NOMO-1 (cell line): ENCODE measurements around the gene PKIB.

Experiments used
- DNase-seq, 2 experiments: peaks; one replicate each; lab custom pipeline; 2025; ENCODE audit not compliant: unreplicated experiment in 2 of 2; lab: John Stamatoyannopoulos, UW

The PKIB gene

DNA sequence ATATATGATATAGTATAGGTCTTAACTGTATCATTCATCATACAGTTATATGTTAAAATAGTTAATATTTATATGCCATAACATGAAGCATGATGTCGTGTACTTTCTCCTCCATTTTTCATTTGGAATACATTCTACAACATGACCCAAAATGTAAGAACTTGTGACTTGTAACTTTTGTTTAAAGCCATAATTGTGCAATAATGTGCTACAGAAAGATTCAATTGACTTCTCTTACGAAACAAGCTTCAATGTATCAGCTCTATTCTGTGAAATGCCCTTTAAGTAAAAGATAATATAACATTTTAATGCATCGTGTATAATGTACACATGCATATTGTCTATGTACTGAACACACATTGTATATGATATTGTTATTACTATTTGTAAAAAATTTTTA lies 92.6 kb downstream of the PKIB start:
- DNase-seq: peak in 1 of 2 experiments; percentile 24

DNA sequence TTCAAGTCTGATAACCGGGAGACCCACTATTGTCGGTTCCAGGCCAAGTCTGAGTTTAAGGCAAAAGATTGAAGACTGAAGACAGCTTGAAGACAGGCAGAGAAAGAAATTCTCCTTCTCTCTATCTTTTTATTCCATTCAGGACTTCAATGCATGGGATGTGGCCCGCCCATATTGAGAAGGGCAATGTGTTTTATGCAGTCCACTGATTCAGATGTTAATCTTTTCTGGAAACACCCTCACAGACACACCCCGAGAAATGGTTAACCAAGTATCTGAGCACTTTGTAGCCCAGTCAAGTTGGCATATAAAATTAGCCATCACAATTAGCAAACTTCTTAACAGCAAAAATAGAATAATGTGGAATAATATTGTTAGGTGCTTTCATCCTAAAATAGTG lies 93.9 kb downstream of the PKIB start:
- no peak for DNase-seq

DNA sequence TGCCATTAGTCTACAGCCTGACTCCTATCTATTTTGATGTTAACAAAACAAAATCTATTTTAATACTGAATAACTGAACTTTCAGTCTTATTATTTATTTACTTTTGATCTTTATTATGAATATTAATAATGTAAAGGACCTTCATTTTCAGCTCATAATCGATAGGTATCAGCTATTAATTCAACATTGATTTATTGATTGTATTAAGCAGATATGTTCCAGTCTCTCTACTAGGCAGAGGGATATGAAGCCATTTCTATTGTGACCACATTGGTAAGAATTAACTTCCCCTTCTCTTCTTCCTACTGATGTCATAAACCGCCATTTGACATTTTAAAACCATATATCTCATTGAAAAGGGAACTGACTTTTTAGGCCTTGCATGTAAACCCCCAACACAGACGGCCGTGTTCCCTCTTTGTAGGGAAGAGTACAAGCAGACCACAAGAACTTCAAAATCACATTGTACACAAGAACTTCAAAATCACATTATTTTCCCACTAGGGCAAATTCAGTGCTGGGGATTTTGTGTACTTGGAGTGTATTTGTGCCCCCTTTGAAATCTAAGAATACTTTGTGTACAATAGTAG lies 99.8 kb downstream of the PKIB start:
- DNase-seq: peak; percentile 81 to 98

DNA sequence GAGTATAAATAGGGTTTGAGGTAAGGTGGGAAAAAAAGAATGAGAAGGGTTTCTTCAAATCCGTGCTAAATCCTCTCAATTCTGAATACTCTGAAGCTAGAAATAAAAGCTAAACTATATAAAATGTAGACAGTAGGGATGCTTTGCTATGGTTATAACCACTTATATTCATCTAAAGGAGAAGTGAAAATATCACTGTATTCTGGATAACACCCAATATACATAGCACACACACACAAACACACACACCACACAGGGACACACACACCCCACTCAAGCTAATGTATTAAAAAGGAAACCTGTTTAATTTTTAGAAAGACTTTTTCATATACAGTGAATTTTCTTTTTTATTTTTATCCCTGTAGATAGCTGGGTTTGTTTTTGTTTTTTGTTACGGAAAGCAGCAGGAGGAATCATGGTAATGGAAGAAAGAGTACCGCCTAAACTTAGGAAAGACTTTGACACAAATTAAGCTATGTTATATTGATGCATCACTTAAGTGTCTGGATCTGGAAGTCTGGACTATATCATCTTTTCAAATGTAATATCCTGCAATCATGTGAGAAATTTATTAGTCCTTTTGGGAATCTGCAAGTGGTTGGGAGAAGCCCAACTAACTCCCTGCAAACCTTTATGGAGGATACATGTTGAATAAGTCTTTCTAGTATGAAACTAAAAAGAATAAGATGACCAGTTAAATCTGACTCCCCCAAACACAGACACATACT lies 100.9 kb downstream of the PKIB start:
- peak in 1 of 2 experiments; percentile 48 for DNase-seq

GRCh38 chr6:122712093-122712447 lies 101.9 kb downstream of the PKIB start:
- peak in 1 of 2 experiments; percentile 17 for DNase-seq

- peak in 1 of 2 experiments; percentile 48 for DNase-seq
Observed at GRCh38 chr6:122712448-122713137, 102.4 kb downstream of the PKIB start.

- peak; percentile 73 to 95 for DNase-seq
Observed at GRCh38 chr6:122713138-122713537, 102.9 kb downstream of the PKIB start.

DNA sequence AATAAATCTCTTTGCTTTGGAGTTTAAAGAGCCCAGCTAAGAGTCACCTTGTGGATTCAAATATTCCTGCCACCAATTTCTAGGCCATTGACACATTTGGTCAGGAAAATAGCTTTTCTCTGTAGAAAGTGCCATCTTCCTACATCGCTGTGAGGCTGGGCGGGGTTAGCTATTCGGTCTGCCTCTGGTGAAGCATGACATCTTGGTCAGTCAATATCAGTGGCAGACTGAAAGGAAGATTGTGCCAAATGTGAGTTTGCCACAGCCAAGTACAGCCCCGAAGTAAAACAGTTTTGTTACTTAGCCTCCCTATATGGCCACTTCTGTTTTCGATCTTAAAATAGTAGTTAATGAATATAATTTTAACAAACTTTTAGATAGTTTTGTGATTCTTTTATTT lies 103.9 kb downstream of the PKIB start:
- peak in 1 of 2 experiments; percentile 10 for DNase-seq

DNA sequence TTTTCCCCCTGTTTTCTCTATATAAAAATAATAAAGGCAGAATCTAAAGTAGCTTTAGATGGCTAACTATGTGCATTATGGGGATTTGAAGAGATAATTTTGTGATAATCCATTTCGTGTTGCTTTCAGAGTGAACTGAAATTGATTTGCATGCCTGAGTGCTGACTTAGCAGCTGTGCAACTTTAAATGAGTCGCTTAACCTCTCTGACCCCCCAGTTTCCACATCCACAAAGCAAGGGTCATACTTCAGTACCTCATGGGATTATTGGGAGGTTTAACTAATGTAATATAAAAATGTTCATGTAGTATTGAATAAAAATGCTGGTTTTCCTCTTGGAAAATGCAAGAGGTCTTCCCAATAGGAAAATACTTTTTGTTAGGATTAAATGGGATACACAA lies 105.5 kb downstream of the PKIB start:
- DNase-seq: no peak

DNA sequence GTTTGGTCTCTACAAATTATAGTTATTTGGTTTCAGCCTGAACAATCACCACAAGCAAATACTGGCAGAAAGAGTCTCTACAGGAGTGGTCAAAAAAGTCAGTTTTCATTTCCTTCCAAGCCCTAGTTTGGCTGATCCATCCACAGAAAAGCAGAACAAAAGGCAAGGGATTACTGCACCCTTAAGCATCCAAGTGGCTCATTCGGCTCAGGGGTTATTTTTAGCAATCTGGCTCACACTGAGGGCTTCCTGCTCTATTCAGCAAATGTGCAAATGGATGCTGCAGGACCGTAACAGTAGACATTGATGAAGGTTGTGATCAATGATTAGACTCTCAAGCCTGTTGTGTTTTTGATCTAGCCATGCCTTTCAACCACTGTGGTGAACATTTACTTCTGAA lies 107.1 kb downstream of the PKIB start:
- DNase-seq: peak; percentile 62 to 66

- no peak for DNase-seq
Observed at GRCh38 chr6:122718616-122719015, 108.4 kb downstream of the PKIB start.

DNA sequence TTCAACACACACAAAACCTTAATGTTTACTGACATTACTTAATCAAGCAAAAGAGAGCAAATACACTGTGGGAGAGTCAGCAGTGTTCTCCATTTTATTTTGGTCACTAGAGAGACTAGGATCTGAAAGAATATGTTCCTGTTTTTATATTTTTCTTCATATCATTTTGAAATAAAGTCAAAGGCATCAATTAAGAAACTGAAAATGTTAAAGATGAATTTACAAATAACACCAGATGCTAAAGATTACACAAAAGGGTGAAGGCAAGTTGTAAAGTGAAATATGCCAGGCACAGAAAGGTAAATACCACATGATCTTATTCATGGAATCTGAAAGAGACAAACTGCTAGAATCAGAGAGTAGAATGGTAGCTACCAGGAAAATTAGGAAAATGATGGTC lies 109.0 kb downstream of the PKIB start:
- DNase-seq: no peak

- DNase-seq: peak in 1 of 2 experiments; percentile 5
Observed at GRCh38 chr6:122722746-122723145, 112.5 kb downstream of the PKIB start.

- peak in 1 of 2 experiments; percentile 18 for DNase-seq
Observed at GRCh38 chr6:122726649-122727048, 116.4 kb downstream of the PKIB start.

DNA sequence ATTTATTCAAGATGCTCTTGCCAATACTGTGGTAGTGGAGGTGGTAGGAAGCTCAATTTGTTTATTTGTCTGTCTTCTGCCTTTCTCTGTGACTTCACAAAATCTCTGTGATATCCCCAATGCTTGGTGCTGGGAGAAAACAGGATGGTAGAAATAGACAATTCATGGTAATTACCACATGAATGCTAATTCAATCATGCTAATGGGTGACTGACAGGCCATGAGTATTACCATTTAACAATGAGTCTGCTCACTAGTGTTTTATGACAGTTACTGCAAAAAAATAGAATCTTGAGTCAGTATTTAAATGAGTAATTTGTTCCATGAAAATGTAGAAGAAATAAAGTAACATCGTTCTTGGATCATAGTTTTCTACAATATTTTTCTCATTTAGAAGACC lies 117.0 kb downstream of the PKIB start:
- no peak for DNase-seq

DNA sequence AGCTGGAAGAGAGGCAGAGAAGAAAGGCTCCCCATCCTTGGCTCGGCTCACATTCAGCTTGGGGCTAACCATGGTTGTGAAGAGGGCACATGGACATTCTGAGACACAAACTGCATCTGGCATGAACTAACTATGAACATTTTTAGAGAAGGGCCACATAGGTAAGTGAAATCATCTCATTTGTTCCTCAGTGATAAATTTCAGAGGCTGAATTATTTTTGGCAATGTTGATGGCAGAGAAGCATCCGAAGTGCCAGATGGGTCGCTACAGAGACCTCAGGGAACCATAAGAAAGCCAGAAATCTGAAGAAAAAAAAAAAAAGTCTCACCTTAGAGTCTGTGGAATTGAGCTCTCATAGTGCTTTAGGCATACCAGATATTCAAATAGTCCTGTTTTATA lies 120.1 kb downstream of the PKIB start:
- DNase-seq: no peak

GRCh38 chr6:122730775-122731386 lies 120.7 kb downstream of the PKIB start:
- peak; percentile 28 to 57 for DNase-seq

DNA sequence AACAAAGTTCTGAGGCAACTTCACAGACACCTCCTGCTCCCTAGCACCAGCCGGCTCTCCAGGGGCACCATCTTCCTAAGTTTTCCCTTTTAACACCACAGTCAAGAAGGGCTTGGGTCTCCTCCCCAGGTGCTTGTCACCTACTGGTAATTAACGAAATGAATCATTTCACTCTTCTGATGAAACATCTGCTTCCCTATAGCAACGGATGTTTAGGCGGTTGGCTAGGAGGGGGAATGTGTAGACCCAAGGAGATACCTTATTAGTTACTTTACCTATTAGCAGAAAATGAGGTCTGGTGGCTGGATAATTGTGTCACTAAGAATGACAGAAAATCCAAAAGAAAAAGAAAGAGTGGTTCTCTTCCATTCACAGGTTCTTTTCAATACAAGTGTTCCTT lies 123.1 kb downstream of the PKIB start:
- peak in 1 of 2 experiments; percentile 41 for DNase-seq

DNA sequence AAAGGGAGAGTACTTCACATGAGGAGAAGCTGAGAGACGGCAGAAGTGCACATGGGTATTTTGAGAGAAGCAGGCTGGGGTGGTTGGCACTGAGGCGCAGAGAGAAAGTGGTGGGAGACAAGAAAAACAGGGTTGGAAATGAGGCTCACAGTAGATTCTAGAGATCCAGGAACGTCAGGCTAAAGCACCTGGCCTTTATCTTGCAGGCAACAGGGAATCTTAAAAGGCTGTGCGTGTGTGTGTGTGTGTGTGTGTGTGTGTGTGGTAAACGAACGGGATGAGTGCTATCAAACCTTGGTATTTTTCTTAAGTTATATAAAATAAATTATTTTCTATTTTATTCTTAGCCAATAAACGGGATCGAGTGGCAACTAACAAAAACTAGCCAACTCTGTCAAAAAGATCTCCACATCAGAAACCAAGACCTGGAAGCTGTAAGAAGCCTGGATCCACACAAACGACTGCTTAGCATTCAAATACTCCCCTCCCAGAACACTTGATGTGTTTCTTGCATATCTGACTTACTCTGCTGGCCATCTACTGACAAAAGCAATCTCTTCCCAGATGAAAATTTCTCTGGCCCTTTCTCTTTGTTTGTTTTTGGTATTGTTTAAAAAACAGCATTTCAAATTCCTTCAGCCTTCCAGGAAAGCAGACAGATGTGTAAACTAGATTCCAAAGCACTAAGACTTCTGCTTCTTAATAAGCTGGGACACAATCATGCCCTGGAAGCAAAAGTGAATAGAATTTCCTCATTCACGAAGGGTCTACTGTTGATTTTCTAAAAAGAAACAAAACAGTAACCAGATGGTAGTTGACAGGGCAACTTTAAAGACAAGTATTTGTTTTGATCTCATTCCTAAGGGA lies 124.6 kb downstream of the PKIB start:
- DNase-seq: no peak

GRCh38 chr6:122735582-122735981 lies 125.4 kb downstream of the PKIB start:
- DNase-seq: no peak

GRCh38 chr6:122736163-122736562 lies 126.0 kb downstream of the PKIB start:
- no peak for DNase-seq
